HG02870 (cell line): Measurements from ENCODE around the gene MYOT.
"Not testable (repeated sequence)": the region's sequence is repeated elsewhere in the genome, so short reads cannot be mapped to it uniquely, and the experiment has no call there.

Source experiments
- ATAC-seq: cut with Tn5 transposase; IDR thresholded peaks from one replicate; pipeline ENCODE4 v1.9.1; 2021; ENCODE audit warnings: mild to moderate bottlenecking, moderate library complexity; ENCODE audit not compliant: unreplicated experiment

The MYOT gene

GRCh38 chr5:137853165-137853564, 14.5 kb upstream of the MYOT start:
- ATAC-seq, result not testable (repeated sequence)

GRCh38 chr5:137856201-137856600, 11.5 kb upstream of the MYOT start:
- ATAC-seq, result peak; percentile 52

GRCh38 chr5:137856916-137857862, 10.5 kb upstream of the MYOT start:
- no peak for ATAC-seq

- ATAC-seq, result peak; percentile 71
Measured at GRCh38 chr5:137858223-137858916, 9.3 kb upstream of the MYOT start.

- no peak for ATAC-seq
Measured at GRCh38 chr5:137858954-137859353, 8.7 kb upstream of the MYOT start.

- ATAC-seq, result no peak
Measured at GRCh38 chr5:137862251-137862650, 5.4 kb upstream of the MYOT start.

- ATAC-seq, result not testable (repeated sequence)
Measured at GRCh38 chr5:137863653-137864052, 4.0 kb upstream of the MYOT start.

GRCh38 chr5:137866541-137867388, 895 bp upstream of the MYOT start:
- no peak for ATAC-seq

- no peak for ATAC-seq
Measured at GRCh38 chr5:137870647-137871339, 3.1 kb downstream of the MYOT start.

GRCh38 chr5:137871571-137871970, 3.9 kb downstream of the MYOT start:
- no peak for ATAC-seq

- ATAC-seq, result no peak
Measured at GRCh38 chr5:137872466-137872865, 4.8 kb downstream of the MYOT start.

GRCh38 chr5:137876101-137876500, 8.4 kb downstream of the MYOT start:
- no peak for ATAC-seq

- ATAC-seq, result no peak
Measured at GRCh38 chr5:137880313-137880712, 12.7 kb downstream of the MYOT start.

- ATAC-seq, result no peak
Measured at GRCh38 chr5:137887831-137888230, 20.2 kb downstream of the MYOT start.

- ATAC-seq, result no peak
Measured at GRCh38 chr5:137888466-137888862, 20.8 kb downstream of the MYOT start.

GRCh38 chr5:137888863-137889759, 21.5 kb downstream of the MYOT start, which contains the start of gene PKD2L2:
TSS of gene PKD2L2 (plus strand) at chr5:137889457. CDS start at chr5:137889492, 35 bp downstream.
- peak; percentile 94 for ATAC-seq

GRCh38 chr5:137890845-137891244, 23.2 kb downstream of the MYOT start:
- no peak for ATAC-seq

- no peak for ATAC-seq
Measured at GRCh38 chr5:137891849-137892248, 24.2 kb downstream of the MYOT start.

- ATAC-seq, result no peak
Measured at GRCh38 chr5:137894586-137894985, 26.9 kb downstream of the MYOT start.
